HFFc6 (cell line): Measurements from ENCODE around the gene RND2. TPM values are rescaled to one million over a fixed set of nuclear protein-coding genes. Genes with fewer than 3 reads are reported as not detected.

Experiments
- DNase-seq: peaks from one replicate; pipeline ENCODE4 v3.0.0-alpha.2; 2018
- H3K27ac Mint-ChIP-seq: 2 replicates; pipeline ENCODE4 v1.8.0; 2020; ENCODE audit warnings: mild to moderate bottlenecking, mixed read lengths
- H3K27me3 Mint-ChIP-seq: 2 replicates; pipeline ENCODE4 v1.8.0; 2021; ENCODE audit warnings: mild to moderate bottlenecking, moderate library complexity, mixed read lengths; ENCODE audit not compliant: insufficient read depth
- H3K36me3 Mint-ChIP-seq: 2 replicates; pipeline ENCODE4 v1.8.0; 2021; ENCODE audit warnings: low read depth, mixed read lengths
- H3K4me1 Mint-ChIP-seq: 2 replicates; pipeline ENCODE4 v1.8.0; 2020; ENCODE audit warnings: low read depth, mixed read lengths
- H3K4me3 Mint-ChIP-seq: 2 replicates; pipeline ENCODE4 v1.8.0; 2020; ENCODE audit warnings: mild to moderate bottlenecking, moderate library complexity, mixed read lengths
- H3K9me3 Mint-ChIP-seq: 2 replicates; pipeline ENCODE4 v1.8.0; 2020; ENCODE audit warnings: mild to moderate bottlenecking, mixed read lengths
- total RNA-seq, 6 experiments: library from RNA; stranded (reverse); fragmentation: NEBNext Ultra II Directional; extraction: Animal tissue kit (Norgen Biotek cat#: 25700); gene quantifications; 2 replicates in 1 of 6; 3 replicates in 5 of 6; pipeline ENCODE4 v1.2.3, GENCODE V29; 2021
- TF ChIP-seq, protein P1 (sequence below): fragments of 200-600 bp; sonication (generic); IDR thresholded peaks from 2 replicates; pipeline ENCODE4 v1.5.0; 2021; ENCODE audit warnings: antibody characterized with exemption, mild to moderate bottlenecking

Gene RND2
- total RNA-seq, 6 experiments from 2014 or later, result 0.14 to 0.43 (median 0.37) TPM

GRCh38 chr17:43027091-43028032 lies 2.3 kb downstream of the RND2 start:
- Mint-ChIP-seq H3K4me1 (peaks cover 10% of the 10 kb centered on the region), H3K9me3 (no peaks in the 10 kb centered on the region), H3K36me3 (no peaks in the 10 kb centered on the region), H3K27me3 (peaks cover 7% of the 10 kb centered on the region), H3K27ac (no peak overlapping the region; the same call in 1 of the 2 replicates), H3K4me3 (no peak overlapping the region)
- TF ChIP-seq, protein P1, sequence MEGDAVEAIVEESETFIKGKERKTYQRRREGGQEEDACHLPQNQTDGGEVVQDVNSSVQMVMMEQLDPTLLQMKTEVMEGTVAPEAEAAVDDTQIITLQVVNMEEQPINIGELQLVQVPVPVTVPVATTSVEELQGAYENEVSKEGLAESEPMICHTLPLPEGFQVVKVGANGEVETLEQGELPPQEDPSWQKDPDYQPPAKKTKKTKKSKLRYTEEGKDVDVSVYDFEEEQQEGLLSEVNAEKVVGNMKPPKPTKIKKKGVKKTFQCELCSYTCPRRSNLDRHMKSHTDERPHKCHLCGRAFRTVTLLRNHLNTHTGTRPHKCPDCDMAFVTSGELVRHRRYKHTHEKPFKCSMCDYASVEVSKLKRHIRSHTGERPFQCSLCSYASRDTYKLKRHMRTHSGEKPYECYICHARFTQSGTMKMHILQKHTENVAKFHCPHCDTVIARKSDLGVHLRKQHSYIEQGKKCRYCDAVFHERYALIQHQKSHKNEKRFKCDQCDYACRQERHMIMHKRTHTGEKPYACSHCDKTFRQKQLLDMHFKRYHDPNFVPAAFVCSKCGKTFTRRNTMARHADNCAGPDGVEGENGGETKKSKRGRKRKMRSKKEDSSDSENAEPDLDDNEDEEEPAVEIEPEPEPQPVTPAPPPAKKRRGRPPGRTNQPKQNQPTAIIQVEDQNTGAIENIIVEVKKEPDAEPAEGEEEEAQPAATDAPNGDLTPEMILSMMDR, result no peak; the same call in 1 of the 2 replicates
- DNase-seq, result no peak

DNA sequence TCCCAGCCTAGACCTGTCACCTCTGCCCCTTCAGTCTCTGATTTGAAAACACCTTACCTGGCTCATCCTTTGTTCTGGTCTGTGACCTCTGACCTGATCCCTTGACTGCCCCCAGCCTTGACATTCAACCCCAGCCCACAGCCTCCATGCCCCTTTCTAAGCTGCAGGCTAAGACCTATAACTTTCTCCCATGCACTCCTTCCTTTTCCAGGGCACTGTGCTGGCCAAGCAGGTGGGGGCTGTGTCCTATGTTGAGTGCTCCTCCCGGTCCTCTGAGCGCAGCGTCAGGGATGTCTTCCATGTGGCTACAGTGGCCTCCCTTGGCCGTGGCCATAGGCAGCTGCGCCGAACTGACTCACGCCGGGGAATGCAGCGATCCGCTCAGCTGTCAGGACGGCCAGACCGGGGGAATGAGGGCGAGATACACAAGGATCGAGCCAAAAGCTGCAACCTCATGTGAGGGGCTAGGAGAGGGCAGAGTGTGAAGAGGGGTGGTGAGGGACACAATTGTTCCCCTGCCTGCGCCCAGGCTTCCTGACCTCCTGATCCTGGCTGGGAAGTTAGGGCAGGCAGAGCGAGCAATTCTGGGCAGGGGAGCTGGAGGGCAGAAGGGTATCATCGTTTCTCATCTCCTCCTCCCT lies 3.3 kb downstream of the RND2 start:
- H3K27me3 Mint-ChIP-seq, result peaks cover 7% of the 10 kb centered on the region
- H3K9me3 Mint-ChIP-seq, result no peaks in the 10 kb centered on the region
- H3K36me3 Mint-ChIP-seq, result no peaks in the 10 kb centered on the region
- TF ChIP-seq, protein P1, result no peak
- no peak overlapping the region for H3K27ac Mint-ChIP-seq
- H3K4me1 Mint-ChIP-seq, result peaks cover 10% of the 10 kb centered on the region
- no peak overlapping the region for H3K4me3 Mint-ChIP-seq
- no peak for DNase-seq

DNA sequence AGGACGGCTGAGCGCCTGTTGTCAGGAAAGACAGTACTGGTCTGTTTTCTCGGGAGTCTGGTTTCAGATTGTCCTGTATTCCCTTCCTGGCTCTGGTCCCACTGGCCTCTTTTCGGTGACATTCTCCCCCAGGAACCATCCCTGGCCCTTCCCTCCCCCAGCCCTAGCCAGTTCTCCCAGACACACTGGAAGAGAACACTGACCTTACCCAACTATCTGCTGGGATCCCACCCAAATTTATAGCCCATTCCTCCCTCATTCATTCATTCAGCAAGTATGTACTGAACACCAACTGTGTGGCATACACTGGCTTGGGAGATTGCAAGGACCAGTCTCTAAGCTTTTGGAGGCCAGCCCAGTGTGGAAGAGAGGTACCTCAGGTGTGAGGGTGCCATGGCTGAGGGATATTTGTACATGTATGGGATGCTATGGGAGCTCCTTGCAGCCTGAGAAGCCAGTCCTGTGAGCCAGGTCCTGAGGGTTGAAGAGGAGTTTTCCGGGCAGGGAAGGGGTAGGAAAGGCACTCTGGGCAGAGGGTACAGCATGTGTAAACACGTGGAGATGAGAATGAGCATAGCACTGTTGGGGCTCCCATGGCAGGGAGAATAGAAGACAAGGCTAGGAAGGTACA lies 5.2 kb downstream of the RND2 start:
- no peak overlapping the region for H3K27ac Mint-ChIP-seq
- TF ChIP-seq, protein P1, result no peak
- no peaks in the 10 kb centered on the region for H3K4me1 Mint-ChIP-seq

GRCh38 chr17:43031666-43032065 lies 6.6 kb downstream of the RND2 start:
- no peak overlapping the region for H3K4me3 Mint-ChIP-seq
- no peak overlapping the region for H3K27ac Mint-ChIP-seq
- no peak for DNase-seq
- peaks cover 5% of the 10 kb centered on the region for H3K27me3 Mint-ChIP-seq
- H3K36me3 Mint-ChIP-seq, result no peaks in the 10 kb centered on the region
- no peaks in the 10 kb centered on the region for H3K9me3 Mint-ChIP-seq
- TF ChIP-seq, protein P1, result no peak
- no peaks in the 10 kb centered on the region for H3K4me1 Mint-ChIP-seq

More for the DNA sequence above, 5.2 kb downstream of the RND2 start:
- Mint-ChIP-seq H3K4me3 (no peak overlapping the region), H3K9me3 (no peaks in the 10 kb centered on the region), H3K27me3 (peaks cover 8% of the 10 kb centered on the region), H3K36me3 (no peaks in the 10 kb centered on the region)
- DNase-seq, result no peak

DNA sequence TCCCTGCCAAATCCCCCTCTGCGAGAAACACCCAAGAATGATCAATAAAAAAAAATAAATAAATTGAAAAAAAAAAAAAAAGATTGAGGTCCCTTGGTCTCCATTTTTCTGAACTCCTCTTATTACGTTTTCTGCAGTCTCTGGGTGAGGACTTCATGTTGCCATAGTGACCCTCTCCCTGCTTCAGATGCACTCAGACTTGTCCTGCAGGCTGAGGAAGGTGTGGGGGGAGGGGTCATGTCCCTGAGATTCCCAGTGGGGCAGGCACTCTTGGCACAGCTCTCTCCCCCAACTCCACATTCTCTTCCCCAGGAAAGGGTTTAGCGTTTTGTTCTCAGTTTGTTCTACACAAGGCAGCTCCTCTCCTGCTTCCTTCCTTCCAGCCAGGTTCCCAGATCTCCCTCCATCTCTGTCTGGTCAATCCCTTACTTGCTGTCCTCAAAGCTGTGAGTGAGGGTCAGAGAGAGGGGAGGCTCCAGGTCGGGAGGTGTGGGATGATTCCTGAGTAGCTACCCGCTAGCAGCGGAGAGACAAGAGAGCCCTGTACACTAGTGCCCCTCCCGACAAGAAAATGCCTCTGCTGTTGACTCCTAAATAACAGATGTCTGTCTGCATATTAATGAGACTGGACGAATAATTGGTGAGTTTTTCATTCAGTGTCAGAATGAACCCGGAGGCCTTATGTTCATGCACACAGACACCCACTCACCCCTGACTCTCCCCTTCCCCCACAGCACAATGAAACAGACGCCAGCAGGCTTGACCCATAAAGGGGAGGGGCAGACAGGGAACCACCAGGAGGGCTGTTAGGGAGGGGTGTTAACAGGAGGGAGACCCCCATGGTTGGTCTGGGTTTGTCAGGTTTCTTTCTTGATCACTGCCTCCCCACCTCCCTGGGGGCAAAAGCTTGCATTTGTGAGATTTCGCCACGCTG lies 9.2 kb downstream of the RND2 start:
- Mint-ChIP-seq H3K27me3 (peaks cover 1% of the 10 kb centered on the region), H3K4me1 (no peaks in the 10 kb centered on the region), H3K27ac (no peak overlapping the region), H3K4me3 (no peak overlapping the region), H3K36me3 (no peaks in the 10 kb centered on the region), H3K9me3 (no peaks in the 10 kb centered on the region)
- TF ChIP-seq, protein P1, result no peak
- DNase-seq, result no peak
